LNCaP clone FGC (cell line): ENCODE measurements around the gene DTX1.

ENCODE experiments used
- DNase-seq: peaks from one replicate; pipeline ENCODE4 v3.0.0-alpha.2; 2011; ENCODE audit warnings: low read depth
- H3K4me3 ChIP-seq: 2 replicates; pipeline ENCODE4 v1.5.1; 2011; ENCODE audit warnings: mild to moderate bottlenecking, low read depth, low read length, control low read depth
- TF ChIP-seq, protein P1 (sequence below): IDR thresholded peaks from 2 replicates; pipeline ENCODE4 v1.5.1; 2012; ENCODE audit warnings: mild to moderate bottlenecking; ENCODE audit not compliant: control insufficient read depth, insufficient read depth; ENCODE audit errors: extremely low read depth

The DTX1 gene

DNA sequence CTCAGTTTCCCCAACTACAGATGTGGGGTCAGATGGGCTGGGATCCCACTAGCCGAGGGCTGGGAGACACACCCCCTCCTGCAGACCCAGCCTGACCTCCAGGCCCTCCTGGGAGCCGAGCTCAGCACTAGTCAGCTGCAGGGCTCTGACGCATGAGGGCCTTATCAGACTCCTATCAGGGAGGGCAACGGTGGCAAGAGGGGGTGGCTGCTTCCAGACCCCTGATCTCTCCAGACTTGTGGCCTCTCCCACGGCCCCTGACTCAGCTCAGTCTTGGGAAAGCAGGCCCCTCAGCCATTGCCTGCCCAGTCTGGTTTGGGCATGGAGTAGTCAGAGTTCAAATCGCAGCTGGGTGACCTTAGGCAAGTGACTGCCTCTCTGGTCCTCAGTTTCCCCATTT lies 76.5 kb downstream of the DTX1 start:
- H3K4me3 ChIP-seq: no peak overlapping the region
- no peak for DNase-seq
- TF ChIP-seq, protein P1, sequence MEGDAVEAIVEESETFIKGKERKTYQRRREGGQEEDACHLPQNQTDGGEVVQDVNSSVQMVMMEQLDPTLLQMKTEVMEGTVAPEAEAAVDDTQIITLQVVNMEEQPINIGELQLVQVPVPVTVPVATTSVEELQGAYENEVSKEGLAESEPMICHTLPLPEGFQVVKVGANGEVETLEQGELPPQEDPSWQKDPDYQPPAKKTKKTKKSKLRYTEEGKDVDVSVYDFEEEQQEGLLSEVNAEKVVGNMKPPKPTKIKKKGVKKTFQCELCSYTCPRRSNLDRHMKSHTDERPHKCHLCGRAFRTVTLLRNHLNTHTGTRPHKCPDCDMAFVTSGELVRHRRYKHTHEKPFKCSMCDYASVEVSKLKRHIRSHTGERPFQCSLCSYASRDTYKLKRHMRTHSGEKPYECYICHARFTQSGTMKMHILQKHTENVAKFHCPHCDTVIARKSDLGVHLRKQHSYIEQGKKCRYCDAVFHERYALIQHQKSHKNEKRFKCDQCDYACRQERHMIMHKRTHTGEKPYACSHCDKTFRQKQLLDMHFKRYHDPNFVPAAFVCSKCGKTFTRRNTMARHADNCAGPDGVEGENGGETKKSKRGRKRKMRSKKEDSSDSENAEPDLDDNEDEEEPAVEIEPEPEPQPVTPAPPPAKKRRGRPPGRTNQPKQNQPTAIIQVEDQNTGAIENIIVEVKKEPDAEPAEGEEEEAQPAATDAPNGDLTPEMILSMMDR: no peak

DNA sequence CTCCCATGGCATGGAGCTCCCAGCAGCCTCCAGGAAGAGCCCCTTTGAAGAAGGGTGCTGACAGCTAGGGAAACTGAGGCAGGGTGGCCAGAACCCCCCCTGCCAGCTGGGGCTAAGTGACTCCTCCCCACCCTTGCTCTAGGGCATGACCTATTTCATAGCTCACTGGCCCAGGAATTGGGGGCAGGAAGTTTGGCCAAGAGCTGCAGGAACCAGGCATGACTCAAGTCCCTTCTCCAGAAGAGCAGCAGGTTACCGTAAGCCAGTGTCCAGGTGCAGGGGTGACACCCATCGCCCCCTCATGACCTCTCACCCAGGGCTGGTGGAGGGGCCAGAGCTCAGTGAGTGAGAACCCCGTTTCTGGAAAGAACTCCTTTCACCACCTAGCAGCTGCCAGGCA lies 77.1 kb downstream of the DTX1 start:
- TF ChIP-seq, protein P1: no peak
- H3K4me3 ChIP-seq: no peak overlapping the region
- DNase-seq: no peak

DNA sequence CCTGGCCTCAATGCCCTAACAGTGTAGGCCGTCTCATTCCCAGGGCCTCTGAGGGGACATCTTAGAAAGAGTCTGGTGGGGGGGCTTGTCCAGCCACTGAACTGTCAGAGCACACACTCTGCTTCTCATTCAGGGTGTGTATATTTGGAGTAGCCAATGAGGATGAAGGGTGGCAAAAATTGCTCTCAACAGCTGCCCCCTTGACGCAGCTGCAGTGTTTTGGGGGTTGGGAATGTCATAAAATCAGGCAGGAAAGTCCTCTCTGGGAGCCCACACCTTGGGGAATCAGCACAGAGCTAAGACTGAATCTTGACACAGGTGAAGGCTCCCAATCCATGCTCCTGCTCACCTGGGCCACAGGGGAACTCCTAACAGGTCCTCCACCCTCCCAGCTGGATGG lies 77.5 kb downstream of the DTX1 start:
- TF ChIP-seq, protein P1: no peak
- no peak overlapping the region for H3K4me3 ChIP-seq
- no peak for DNase-seq

DNA sequence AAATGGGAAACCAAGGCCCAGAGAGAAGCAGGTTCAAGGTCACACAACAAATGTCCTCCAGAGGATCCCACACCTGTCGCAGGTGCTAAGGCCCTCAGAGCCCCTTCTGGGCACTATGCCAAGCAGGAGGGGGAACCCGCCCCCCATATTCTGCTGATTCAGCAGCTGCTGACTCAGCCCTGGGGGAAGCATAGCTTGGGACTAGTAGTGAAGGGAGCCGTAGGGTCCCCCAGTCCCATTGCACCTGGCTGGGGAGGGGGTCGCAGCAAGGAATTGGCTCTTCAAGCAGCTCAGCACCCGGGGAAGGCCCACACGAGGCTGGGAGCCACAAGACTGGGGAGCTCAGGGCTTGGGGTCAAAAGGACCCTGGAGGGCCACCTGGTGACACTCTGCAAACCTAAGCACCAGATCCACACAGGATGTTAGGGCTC lies 78.0 kb downstream of the DTX1 start:
- no peak for DNase-seq
- TF ChIP-seq, protein P1: no peak
- H3K4me3 ChIP-seq: no peak overlapping the region

DNA sequence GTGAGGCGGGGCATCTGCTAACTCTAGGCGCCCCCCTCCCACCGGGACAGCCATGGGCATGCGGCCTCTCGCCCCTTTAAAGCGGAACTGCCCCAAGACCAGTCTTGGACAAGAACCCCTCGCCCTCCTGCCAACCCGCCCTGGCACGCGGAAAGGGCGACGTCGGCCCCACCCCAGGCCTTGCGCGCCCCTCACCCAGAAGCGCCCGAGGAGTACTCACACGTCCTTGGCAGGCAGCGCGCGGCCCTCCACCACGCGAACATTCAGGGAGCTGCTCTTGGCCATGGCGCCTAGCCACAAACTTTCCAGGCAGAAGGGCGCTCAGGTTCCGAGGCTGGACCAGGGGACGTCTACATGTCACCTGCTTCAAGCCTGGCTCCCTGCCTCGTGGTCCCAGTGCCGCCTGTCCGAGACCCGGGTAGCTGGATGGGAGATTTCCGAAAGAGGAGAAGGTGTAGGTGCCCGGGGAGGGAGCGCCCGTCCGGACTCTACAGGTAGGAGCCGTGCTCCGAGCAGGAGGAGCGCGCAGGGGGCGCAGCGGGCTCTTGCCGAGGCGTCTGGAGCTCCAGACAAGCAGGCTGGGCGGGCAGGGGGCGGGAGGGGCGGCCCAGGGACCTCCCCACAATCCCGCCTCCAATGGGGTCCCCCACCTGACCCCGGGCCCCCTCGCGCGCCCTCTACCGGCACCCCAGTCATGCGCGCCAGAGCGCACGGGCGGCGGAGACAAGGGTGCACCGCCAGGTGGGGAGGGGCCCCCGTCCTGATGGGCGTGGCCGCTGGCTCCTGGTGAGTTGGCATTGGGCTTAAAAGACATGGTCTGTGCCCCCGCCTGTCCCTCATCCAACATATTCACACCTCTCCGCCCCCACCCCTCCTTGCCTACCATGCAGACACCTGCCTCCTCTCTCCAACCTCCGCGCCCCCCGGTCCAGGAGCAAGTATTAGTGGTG lies 78.9 kb downstream of the DTX1 start, which contains the start of gene RASAL1:
RASAL1 (minus strand) TSS at position 584 of the 950 bp plus-strand sequence; CDS start at position 285, 299 bp downstream.
- H3K4me3 ChIP-seq: no peak within 1 kb of the TSS
- TF ChIP-seq, protein P1: peak; percentile 59
- DNase-seq: no peak

DNA sequence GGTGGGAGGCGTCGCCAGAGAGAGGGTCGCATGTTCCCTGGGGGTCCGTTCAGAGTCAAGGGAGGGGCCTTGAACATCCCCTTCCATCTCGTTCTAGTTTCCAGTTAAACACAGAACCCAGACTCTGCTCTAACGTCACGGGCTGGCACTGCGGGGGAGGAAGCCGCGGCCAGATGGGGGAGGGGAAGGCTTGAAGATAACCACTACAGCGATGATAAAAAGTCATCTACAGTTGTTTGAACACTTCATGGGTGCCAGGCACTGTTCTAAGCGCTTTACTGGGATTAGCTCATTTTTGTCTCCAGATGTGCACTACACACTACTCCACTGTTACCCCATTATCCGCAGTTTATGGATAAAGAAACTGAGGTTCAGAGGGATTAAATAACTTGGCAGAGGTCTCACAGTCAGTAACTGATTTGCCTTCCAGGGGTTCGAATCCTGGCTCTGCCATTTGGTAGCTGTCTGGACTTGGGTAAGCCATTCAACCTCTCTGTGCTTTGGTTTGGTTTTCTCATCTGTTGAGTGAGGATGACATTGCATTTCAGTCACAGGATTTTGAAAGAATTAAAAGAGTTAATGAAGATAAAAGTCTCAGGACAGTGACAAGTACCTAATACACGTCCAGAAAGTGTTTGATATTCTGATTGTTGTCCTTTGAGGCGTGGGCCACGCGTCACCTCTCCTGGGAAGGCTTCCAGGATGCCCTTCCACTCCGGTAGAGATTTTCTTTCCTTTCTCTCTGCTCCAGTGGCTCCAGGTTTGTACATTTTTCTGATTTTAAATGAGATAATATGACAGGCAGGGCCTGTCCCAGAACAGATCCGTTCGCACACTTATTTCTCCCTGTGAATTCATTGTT lies 79.8 kb downstream of the DTX1 start:
- DNase-seq: no peak
- H3K4me3 ChIP-seq: no peak overlapping the region
- TF ChIP-seq, protein P1: no peak
